Fibroblast of villous mesenchyme (primary cell): ENCODE data around the gene KLK8. TPM values are rescaled to one million over a fixed set of nuclear protein-coding genes. Genes with fewer than 3 reads are reported as not detected.

Experiments
- DNase-seq: peaks from one replicate; pipeline ENCODE4 v3.0.0-alpha.2; 2010; ENCODE audit warnings: low read depth
- H3K4me3 ChIP-seq: 2 replicates; pipeline ENCODE4 v1.5.1; 2011; ENCODE audit warnings: low read depth, mild to moderate bottlenecking, low read length
- CTCF ChIP-seq: IDR thresholded peaks from 2 replicates; pipeline ENCODE4 v1.5.1; 2012; ENCODE audit warnings: low read depth, mild to moderate bottlenecking, low read length; ENCODE audit not compliant: insufficient read depth
- total RNA-seq: library from RNA; depleted of rRNA; stranded (reverse); fragments of >200 nt; gene quantifications from 2 replicates; pipeline ENCODE4 v1.2.3, GENCODE V29; 2012

KLK8 gene
- total RNA-seq, 1 donor, result not detected

GRCh38 chr19:51002542-51003311 lies 1.3 kb upstream of the KLK8 start:
- no peak for TF ChIP-seq CTCF
- DNase-seq, result no peak
- H3K4me3 ChIP-seq, result no peak overlapping the region

- no peak for TF ChIP-seq CTCF
- no peak for DNase-seq
- no peak overlapping the region for H3K4me3 ChIP-seq
Measured at GRCh38 chr19:51002089-51002532, 707 bp upstream of the KLK8 start.

GRCh38 chr19:51000981-51001380 lies 423 bp downstream of the KLK8 start:
- DNase-seq, result no peak
- H3K4me3 ChIP-seq, result no peak overlapping the region
- TF ChIP-seq CTCF, result no peak

- no peak overlapping the region for H3K4me3 ChIP-seq
- TF ChIP-seq CTCF, result no peak
- DNase-seq, result no peak
Measured at GRCh38 chr19:51000426-51000825, 978 bp downstream of the KLK8 start.

- TF ChIP-seq CTCF, result no peak
- H3K4me3 ChIP-seq, result no peak overlapping the region
- DNase-seq, result no peak
Measured at GRCh38 chr19:50998686-50999085, 2.7 kb downstream of the KLK8 start.

GRCh38 chr19:50998061-50998460 lies 3.3 kb downstream of the KLK8 start:
- no peak overlapping the region for H3K4me3 ChIP-seq
- no peak for TF ChIP-seq CTCF
- DNase-seq, result no peak

- no peak for TF ChIP-seq CTCF
- DNase-seq, result no peak
- no peak overlapping the region for H3K4me3 ChIP-seq
Measured at GRCh38 chr19:50994129-50994528, 7.3 kb downstream of the KLK8 start.
